ENCODE data around the gene EPHB2.

DNA sequence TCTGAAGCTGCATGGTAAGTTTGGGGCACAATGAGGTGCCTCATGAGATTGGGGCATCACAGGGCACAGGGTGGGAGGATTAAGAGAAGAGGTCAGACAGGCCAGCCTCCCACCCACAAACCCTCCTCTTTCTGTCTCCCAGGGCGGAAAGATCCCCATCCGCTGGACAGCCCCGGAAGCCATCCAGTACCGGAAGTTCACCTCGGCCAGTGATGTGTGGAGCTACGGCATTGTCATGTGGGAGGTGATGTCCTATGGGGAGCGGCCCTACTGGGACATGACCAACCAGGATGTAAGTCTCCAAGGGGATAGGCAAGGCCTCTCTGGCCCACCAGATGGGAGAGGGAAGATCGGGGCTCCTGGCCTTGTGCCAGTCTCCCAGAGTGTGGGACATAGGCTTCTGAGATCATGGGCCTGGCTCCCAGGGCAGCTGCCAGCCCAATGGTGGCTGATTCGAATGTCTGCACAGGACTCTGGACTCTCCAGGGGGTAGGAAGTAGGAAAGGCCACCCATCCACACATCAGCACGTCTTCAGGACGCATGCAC lies 198.3 kb downstream of the EPHB2 start:
- TF ChIP-seq, protein P1, sequence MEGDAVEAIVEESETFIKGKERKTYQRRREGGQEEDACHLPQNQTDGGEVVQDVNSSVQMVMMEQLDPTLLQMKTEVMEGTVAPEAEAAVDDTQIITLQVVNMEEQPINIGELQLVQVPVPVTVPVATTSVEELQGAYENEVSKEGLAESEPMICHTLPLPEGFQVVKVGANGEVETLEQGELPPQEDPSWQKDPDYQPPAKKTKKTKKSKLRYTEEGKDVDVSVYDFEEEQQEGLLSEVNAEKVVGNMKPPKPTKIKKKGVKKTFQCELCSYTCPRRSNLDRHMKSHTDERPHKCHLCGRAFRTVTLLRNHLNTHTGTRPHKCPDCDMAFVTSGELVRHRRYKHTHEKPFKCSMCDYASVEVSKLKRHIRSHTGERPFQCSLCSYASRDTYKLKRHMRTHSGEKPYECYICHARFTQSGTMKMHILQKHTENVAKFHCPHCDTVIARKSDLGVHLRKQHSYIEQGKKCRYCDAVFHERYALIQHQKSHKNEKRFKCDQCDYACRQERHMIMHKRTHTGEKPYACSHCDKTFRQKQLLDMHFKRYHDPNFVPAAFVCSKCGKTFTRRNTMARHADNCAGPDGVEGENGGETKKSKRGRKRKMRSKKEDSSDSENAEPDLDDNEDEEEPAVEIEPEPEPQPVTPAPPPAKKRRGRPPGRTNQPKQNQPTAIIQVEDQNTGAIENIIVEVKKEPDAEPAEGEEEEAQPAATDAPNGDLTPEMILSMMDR (IDR thresholded peaks at IDR 0.05) = no peak
- no peak for TF ChIP-seq POLR2A (IDR thresholded peaks at IDR 0.05)
- no peak for TF ChIP-seq POLR2AphosphoS5 (IDR thresholded peaks at IDR 0.05)

All from suprapubic skin (tissue), 4 donors.